Adrenal gland (tissue), 12 donors: Measurements from ENCODE around the gene C17orf50. TPM values are rescaled to one million over a fixed set of nuclear protein-coding genes. Genes with fewer than 3 reads are reported as not detected.
A peak's percentile ranks its signal among the peaks of the same experiment; 100 is the strongest.

ENCODE experiments used
- DNase-seq, 7 donors: peaks; one replicate each; pipeline ENCODE4 v3.0.0-alpha.2; 2019 to 2020
- H3K27ac ChIP-seq, 5 donors: fragments of 200-600 bp; sonication (generic) in 4 of 5; 1 replicate in 3 of 5; 2 replicates in 2 of 5; pipeline versions ENCODE4 v1.5.1 to v1.8.0; 2016 to 2020; ENCODE audit warnings: mild to moderate bottlenecking in 1 of 5
- H3K27me3 ChIP-seq: fragments of 200-600 bp; 2 replicates; pipeline ENCODE4 v1.8.0; 2021
- H3K36me3 ChIP-seq, 2 donors: fragments of 200-600 bp; replicated peaks in 1 of 2; 1 replicate in 1 of 2; 2 replicates in 1 of 2; pipeline versions ENCODE4 v1.5.1 to v1.8.0; 2018 to 2022
- H3K4me1 ChIP-seq, 2 donors: fragments of 200-600 bp; replicated peaks in 1 of 2; 1 replicate in 1 of 2; 2 replicates in 1 of 2; pipeline versions ENCODE4 v1.5.1 to v1.8.0; 2018 to 2021
- H3K4me3 ChIP-seq, 4 donors: fragments of 200-600 bp; sonication (generic) in 3 of 4; one replicate each; pipeline ENCODE4 v1.5.1; 2016 to 2018
- H3K9me3 ChIP-seq, 3 donors: fragments of 200-600 bp; sonication (generic) in 1 of 3; replicated peaks in 1 of 3; 1 replicate in 2 of 3; 2 replicates in 1 of 3; pipeline versions ENCODE4 v1.5.1 to v1.8.0; 2016 to 2021
- CTCF ChIP-seq, 6 experiments: fragments of 450-650 bp in 4 of 6; fragments of 200-600 bp in 2 of 6; sonication (generic) in 1 of 6; IDR thresholded peaks; 1 replicate in 5 of 6; 2 replicates in 1 of 6; pipeline versions ENCODE4 v1.5.1 to v1.8.0; 2016 to 2021; ENCODE audit warnings: antibody characterized with exemption in 6 of 6, mild to moderate bottlenecking in 2 of 6, moderate library complexity in 1 of 6
- POLR2A ChIP-seq, 2 donors: fragments of 450-650 bp; IDR thresholded peaks; one replicate each; pipeline ENCODE4 v1.6.1; 2017; ENCODE audit warnings: antibody characterized with exemption in 2 of 2, mild to moderate bottlenecking in 2 of 2, moderate library complexity in 1 of 2
- WGBS, 4 donors: extraction: QIAGEN DNeasy Blood & Tissue Kit in 2 of 4; methylation state at CpG; one replicate each; pipeline versions ENCODE4 v1.1.5 to v1.1.7; 2013 to 2017; 5-methylcytosine and 5-hydroxymethylcytosine counted together
- intact Hi-C, 2 donors: fragments of 100-400 bp; cut with DNase I; formaldehyde crosslinking; loops; one replicate each; pipeline versions ENCODE4 v1.14.1 to v1.15.0; 2022 to 2023
- polyA plus RNA-seq, 3 donors: library from polyadenylated mRNA; stranded (reverse); fragments of 200-250 nt in 2 of 3; fragments of 350-450 nt in 1 of 3; fragmentation: Illumina TruSeq in 1 of 3; extraction: RNeasy Lipid Tissue Mini Kit (QIAGEN cat#74804) in 1 of 3; gene quantifications; one replicate each; pipeline ENCODE4 v1.2.3, GENCODE V29; 2013 to 2014
- total RNA-seq, 9 donors: library from RNA; depleted of rRNA in 4 of 9; stranded (reverse); fragments of >200 nt in 4 of 9; fragments of 120-200 nt in 1 of 9; fragmentation: NEBNext Ultra II Directional in 1 of 9; extraction: Animal tissue kit (Norgen Biotek cat#: 25700) in 1 of 9; gene quantifications; one replicate each; pipeline versions ENCODE4 v1.1.0 to v1.2.4, GENCODE V29; 2013 to 2023
- donor health status: healthy with polysubstance abuse.
- donor health status: Bipolar disorder and iron deficiency.
- donor health status: DM: yes; HTN: yes; CAD: no.
- donor health status: DM: no; HTN: no; CAD: no.
- donor health status: DM: no; HTN: no; CAD: no.
- donor health status: DM: yes; HTN: yes; CAD: no.

The C17orf50 gene
- total and polyA plus RNA-seq, 12 donors: 0.07 to 0.83 (median 0.18) TPM; not detected in 8

GRCh38 chr17:35730400-35731005 lies 30.2 kb upstream of the C17orf50 start:
- WGBS, 4 donors: 81 to 85% (median 82%) methylated on average over 10 of the region's 10 CpGs
- no peaks in the 10 kb centered on the region for H3K27me3 ChIP-seq
- intact Hi-C loops: no loop called here
- TF ChIP-seq CTCF (IDR thresholded peaks at IDR 0.05): no peak
- TF ChIP-seq POLR2A (IDR thresholded peaks at IDR 0.05): no peak
- H3K4me1 ChIP-seq: peaks cover 6 to 8% of the 10 kb centered on the region in 2 donors
- H3K36me3 ChIP-seq: peaks cover 0 to 3% of the 10 kb centered on the region in 2 donors
- H3K4me3 ChIP-seq: no peak overlapping the region
- no peaks in the 10 kb centered on the region for H3K9me3 ChIP-seq
- no peak overlapping the region for H3K27ac ChIP-seq
- no peak for DNase-seq

GRCh38 chr17:35731239-35731916 lies 29.3 kb upstream of the C17orf50 start, which contains the start of gene RASL10B:
RASL10B (plus strand) TSS chr17:35731639; CDS start chr17:35735185, 3,546 bp downstream.
- no peak for TF ChIP-seq CTCF (IDR thresholded peaks at IDR 0.05)
- TF ChIP-seq POLR2A (IDR thresholded peaks at IDR 0.05): no peak
- intact Hi-C loops: no loop called here
- Histone ChIP-seq H3K9me3 (no peaks in the 10 kb centered on the region), H3K27me3 (no peaks in the 10 kb centered on the region), H3K4me3 (peak within 1 kb of the TSS in 2 of 4 donors; percentile 65 to 77), H3K4me1 (peaks cover 6 to 8% of the 10 kb centered on the region in 2 donors), H3K36me3 (peaks cover 0 to 1% of the 10 kb centered on the region in 2 donors), H3K27ac (peak within 1 kb of the TSS in 1 of 5 donors; percentile 15)
- WGBS, 4 donors: 3 to 29% (median 13%) methylated on average over 4 to 44 of the region's 44 CpGs
- DNase-seq: peak; percentile 56 to 72 (median 62)

DNA sequence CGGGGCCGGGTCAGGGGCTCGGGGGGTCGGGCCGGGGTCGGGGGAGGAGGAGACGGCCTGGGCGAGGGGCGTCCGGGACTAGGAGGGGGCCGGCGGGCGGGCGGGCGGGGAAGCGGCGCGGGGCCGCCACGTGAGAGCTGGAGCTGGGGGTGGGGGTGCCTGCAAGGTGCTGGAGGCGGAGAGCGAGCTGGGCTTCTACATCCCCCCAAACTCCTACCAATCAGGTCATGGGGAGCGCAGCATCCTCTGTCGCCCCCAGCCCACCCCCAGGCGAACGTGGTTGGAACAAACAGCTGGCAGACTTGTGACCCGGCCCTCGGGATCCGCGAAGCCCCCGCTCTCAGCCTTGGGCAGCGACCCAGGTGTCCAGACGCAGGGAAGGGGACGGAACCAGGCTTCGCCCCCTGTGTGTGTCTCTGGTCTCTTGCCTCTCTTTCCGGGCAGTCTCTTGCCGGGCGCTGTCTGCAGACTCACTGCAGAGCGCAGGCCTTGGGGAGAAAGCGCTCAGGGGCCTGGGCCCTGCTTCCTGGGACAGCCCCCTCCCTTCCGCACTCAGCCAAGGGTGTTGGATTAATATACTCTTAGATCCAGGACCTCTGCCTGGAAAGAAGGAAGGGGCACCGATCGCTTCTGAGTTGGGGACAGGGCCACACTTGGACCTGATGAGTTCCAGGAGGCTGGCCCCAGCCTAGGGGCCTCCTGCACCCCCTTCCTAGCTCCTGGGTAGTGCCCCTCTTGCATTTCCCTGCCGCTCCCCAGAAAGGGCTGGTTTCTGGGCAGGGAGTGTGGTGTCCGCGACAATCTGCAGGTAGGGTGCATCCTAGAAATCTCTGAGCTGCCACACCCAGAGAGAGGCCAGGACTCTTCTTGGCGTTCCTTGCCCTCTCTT lies 28.5 kb upstream of the C17orf50 start:
- TF ChIP-seq POLR2A (IDR thresholded peaks at IDR 0.05) (no peak), CTCF (IDR thresholded peaks at IDR 0.05) (no peak)
- Histone ChIP-seq H3K36me3 (no peaks in the 10 kb centered on the region), H3K27ac (peak overlapping the region in 1 of 5 donors; percentile 15), H3K9me3 (no peaks in the 10 kb centered on the region), H3K4me3 (peak overlapping the region in 2 of 4 donors; percentile 65 to 77), H3K27me3 (no peaks in the 10 kb centered on the region), H3K4me1 (peaks cover 6 to 8% of the 10 kb centered on the region in 2 donors)
- DNase-seq: peak in 1 of 7 donors; percentile 47
- intact Hi-C loops: no loop called here
- WGBS, 4 donors: 19 to 81% (median 30%) methylated on average over 1 to 44 of the region's 47 CpGs

- 91 to 100% (median 100%) methylated on average over 1 of the region's 1 CpG; no CpG with 5 or more reads in 1 of the 4 donors for WGBS, 4 donors
- peaks cover 6 to 8% of the 10 kb centered on the region in 2 donors for H3K4me1 ChIP-seq
- no peak overlapping the region for H3K27ac ChIP-seq
- no peaks in the 10 kb centered on the region for H3K27me3 ChIP-seq
- DNase-seq: no peak
- H3K36me3 ChIP-seq: no peaks in the 10 kb centered on the region
- TF ChIP-seq CTCF (IDR thresholded peaks at IDR 0.05) (no peak), POLR2A (IDR thresholded peaks at IDR 0.05) (no peak)
- intact Hi-C loops: no loop called here
- H3K9me3 ChIP-seq: no peaks in the 10 kb centered on the region
- no peak overlapping the region for H3K4me3 ChIP-seq
Measured at GRCh38 chr17:35732806-35733136, 27.9 kb upstream of the C17orf50 start.
